Endodermal cell (in vitro differentiated cells): ENCODE measurements around the gene RP2. TPM values are rescaled to one million over a fixed set of nuclear protein-coding genes. Genes with fewer than 3 reads are reported as not detected.

Experiments used
- DNase-seq: peaks from one replicate; pipeline ENCODE4 v3.0.0-alpha.2; 2017
- H3K27ac ChIP-seq: 2 replicates; pipeline ENCODE4 v1.5.1; 2013; ENCODE audit warnings: mild to moderate bottlenecking, low read depth, low read length, moderate library complexity
- H3K27me3 ChIP-seq: 2 replicates; pipeline ENCODE4 v1.6.1; 2013; ENCODE audit warnings: mild to moderate bottlenecking, low read length, moderate library complexity; ENCODE audit not compliant: insufficient read depth, control insufficient read depth, poor library complexity, severe bottlenecking
- H3K36me3 ChIP-seq: 2 replicates; pipeline ENCODE4 v1.7.0; 2013; ENCODE audit warnings: mild to moderate bottlenecking, low read length, moderate library complexity; ENCODE audit not compliant: control insufficient read depth, insufficient read depth
- H3K4me1 ChIP-seq: one replicate; pipeline ENCODE4 v1.7.0; 2013; ENCODE audit warnings: low read length; ENCODE audit not compliant: control insufficient read depth, insufficient read depth
- H3K4me3 ChIP-seq: 2 replicates; pipeline ENCODE4 v1.5.1; 2013; ENCODE audit warnings: mild to moderate bottlenecking, low read length, moderate library complexity
- H3K9ac ChIP-seq: 2 replicates; pipeline ENCODE4 v1.6.1; 2013; ENCODE audit warnings: mild to moderate bottlenecking, low read length, moderate library complexity; ENCODE audit not compliant: poor library complexity, severe bottlenecking; ENCODE audit errors: extremely low read depth
- H3K9me3 ChIP-seq: 2 replicates; pipeline ENCODE4 v1.6.1; 2013; ENCODE audit warnings: mild to moderate bottlenecking, low read length, moderate library complexity; ENCODE audit not compliant: control insufficient read depth
- H3K27ac Mint-ChIP-seq: 2 replicates; pipeline ENCODE4 v1.8.0; 2020; ENCODE audit warnings: mixed read lengths
- H3K27me3 Mint-ChIP-seq: 2 replicates; pipeline ENCODE4 v1.8.0; 2021; ENCODE audit warnings: mild to moderate bottlenecking, mixed read lengths; ENCODE audit not compliant: insufficient read depth
- H3K36me3 Mint-ChIP-seq: 2 replicates; pipeline ENCODE4 v1.8.0; 2020; ENCODE audit warnings: low read depth, mixed read lengths
- H3K4me1 Mint-ChIP-seq: 2 replicates; pipeline ENCODE4 v1.8.0; 2020; ENCODE audit warnings: mixed read lengths
- H3K4me3 Mint-ChIP-seq: 2 replicates; pipeline ENCODE4 v1.8.0; 2020; ENCODE audit warnings: mild to moderate bottlenecking, moderate library complexity, mixed read lengths
- H3K9me3 Mint-ChIP-seq: 2 replicates; pipeline ENCODE4 v1.8.0; 2020; ENCODE audit warnings: mild to moderate bottlenecking, mixed read lengths
- CTCF ChIP-seq: fragments of 200-600 bp; sonication (generic); conservative IDR thresholded peaks from 2 replicates; pipeline ENCODE4 v1.5.0; 2021; ENCODE audit warnings: antibody characterized with exemption, mild to moderate bottlenecking
- WGBS, 2 experiments: methylation state at CpG; one replicate each; pipeline versions ENCODE4 v1.1.5 to v1.1.7; 2013; ENCODE audit warnings: missing lambda C conversion rate in 2 of 2, mixed read lengths in 1 of 2; ENCODE audit not compliant: insufficient coverage in 1 of 2, insufficient read length in 1 of 2; 5-methylcytosine and 5-hydroxymethylcytosine counted together
- total RNA-seq, 2 donors: library from RNA; stranded (reverse); fragmentation: NEBNext Ultra II Directional in 1 of 2; extraction: Animal tissue kit (Norgen Biotek cat#: 25700) in 1 of 2; gene quantifications; 2 replicates in 1 of 2; 3 replicates in 1 of 2; pipeline ENCODE4 v1.2.1, GENCODE V29; 2021

The RP2 gene
- total RNA-seq, 2 donors from 2014 or later = 11.8 to 12.1 TPM

- Mint-ChIP-seq H3K27me3 (no peaks in the 10 kb centered on the region), H3K4me3 (no peak overlapping the region), H3K9me3 (peaks cover 50% of the 10 kb centered on the region), H3K36me3 (no peaks in the 10 kb centered on the region), H3K27ac (no peak overlapping the region), H3K4me1 (peaks cover 10% of the 10 kb centered on the region)
- Histone ChIP-seq H3K36me3 (no peaks in the 10 kb centered on the region), H3K9ac (no peak overlapping the region), H3K4me3 (no peak overlapping the region), H3K27me3 (no peaks in the 10 kb centered on the region), H3K9me3 (no peaks in the 10 kb centered on the region), H3K4me1 (peaks cover 5% of the 10 kb centered on the region), H3K27ac (no peak overlapping the region)
- TF ChIP-seq CTCF = no peak
- no peak for DNase-seq
- 88% methylated on average over 4 of the region's 4 CpGs; no CpG with 5 or more reads in 1 of the 2 experiments for WGBS, 2 experiments
These were observed 16.3 kb upstream of the RP2 start for GRCh38 chrX:46820391-46821100.

- Histone ChIP-seq H3K27me3 (no peaks in the 10 kb centered on the region), H3K4me3 (no peak overlapping the region), H3K27ac (no peak overlapping the region), H3K9ac (no peak overlapping the region), H3K9me3 (no peaks in the 10 kb centered on the region), H3K36me3 (no peaks in the 10 kb centered on the region), H3K4me1 (peaks cover 5% of the 10 kb centered on the region)
- Mint-ChIP-seq H3K4me3 (no peak overlapping the region), H3K27ac (no peak overlapping the region), H3K4me1 (peaks cover 9% of the 10 kb centered on the region), H3K9me3 (peaks cover 56% of the 10 kb centered on the region), H3K27me3 (no peaks in the 10 kb centered on the region), H3K36me3 (no peaks in the 10 kb centered on the region)
- no peak for DNase-seq
- 80% methylated on average over 2 of the region's 2 CpGs; no CpG with 5 or more reads in 1 of the 2 experiments for WGBS, 2 experiments
- TF ChIP-seq CTCF = no peak
These were observed 13.4 kb upstream of the RP2 start for GRCh38 chrX:46823481-46823880.

- H3K27me3 Mint-ChIP-seq = no peaks in the 10 kb centered on the region
- no peak overlapping the region for H3K27ac Mint-ChIP-seq
- peaks cover 41% of the 10 kb centered on the region for H3K9me3 Mint-ChIP-seq
- Histone ChIP-seq H3K27me3 (no peaks in the 10 kb centered on the region), H3K9me3 (no peaks in the 10 kb centered on the region), H3K4me1 (no peaks in the 10 kb centered on the region), H3K4me3 (no peak overlapping the region), H3K36me3 (no peaks in the 10 kb centered on the region), H3K9ac (no peak overlapping the region), H3K27ac (no peak overlapping the region)
- no peak overlapping the region for H3K4me3 Mint-ChIP-seq
- WGBS, 2 experiments = 85 to 87% methylated on average over 3 to 6 of the region's 6 CpGs
- no peak for TF ChIP-seq CTCF
- DNase-seq = no peak
- H3K4me1 Mint-ChIP-seq = no peaks in the 10 kb centered on the region
- H3K36me3 Mint-ChIP-seq = no peaks in the 10 kb centered on the region
These were observed 5.0 kb upstream of the RP2 start for GRCh38 chrX:46831765-46832327.
